ENCODE measurements around the gene TRMT112.

TRMT112 gene

GRCh38 chr11:64292460-64293254, 24.7 kb downstream of the TRMT112 start:
- peak; percentile 42 for DNase-seq
- Mint-ChIP-seq H3K27me3 (ENCODE audit: low read depth, poor library complexity) (peaks cover 83% of the 10 kb centered on the region), H3K9me3 (no peaks in the 10 kb centered on the region), H3K4me1 (peaks cover 9% of the 10 kb centered on the region), H3K4me3 (peak overlapping the region; percentile 66), H3K27ac (no peak overlapping the region), H3K36me3 (ENCODE audit: low read depth) (no peaks in the 10 kb centered on the region)
- TF ChIP-seq, protein P1, sequence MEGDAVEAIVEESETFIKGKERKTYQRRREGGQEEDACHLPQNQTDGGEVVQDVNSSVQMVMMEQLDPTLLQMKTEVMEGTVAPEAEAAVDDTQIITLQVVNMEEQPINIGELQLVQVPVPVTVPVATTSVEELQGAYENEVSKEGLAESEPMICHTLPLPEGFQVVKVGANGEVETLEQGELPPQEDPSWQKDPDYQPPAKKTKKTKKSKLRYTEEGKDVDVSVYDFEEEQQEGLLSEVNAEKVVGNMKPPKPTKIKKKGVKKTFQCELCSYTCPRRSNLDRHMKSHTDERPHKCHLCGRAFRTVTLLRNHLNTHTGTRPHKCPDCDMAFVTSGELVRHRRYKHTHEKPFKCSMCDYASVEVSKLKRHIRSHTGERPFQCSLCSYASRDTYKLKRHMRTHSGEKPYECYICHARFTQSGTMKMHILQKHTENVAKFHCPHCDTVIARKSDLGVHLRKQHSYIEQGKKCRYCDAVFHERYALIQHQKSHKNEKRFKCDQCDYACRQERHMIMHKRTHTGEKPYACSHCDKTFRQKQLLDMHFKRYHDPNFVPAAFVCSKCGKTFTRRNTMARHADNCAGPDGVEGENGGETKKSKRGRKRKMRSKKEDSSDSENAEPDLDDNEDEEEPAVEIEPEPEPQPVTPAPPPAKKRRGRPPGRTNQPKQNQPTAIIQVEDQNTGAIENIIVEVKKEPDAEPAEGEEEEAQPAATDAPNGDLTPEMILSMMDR (IDR thresholded peaks at IDR 0.05) = no peak

DNA sequence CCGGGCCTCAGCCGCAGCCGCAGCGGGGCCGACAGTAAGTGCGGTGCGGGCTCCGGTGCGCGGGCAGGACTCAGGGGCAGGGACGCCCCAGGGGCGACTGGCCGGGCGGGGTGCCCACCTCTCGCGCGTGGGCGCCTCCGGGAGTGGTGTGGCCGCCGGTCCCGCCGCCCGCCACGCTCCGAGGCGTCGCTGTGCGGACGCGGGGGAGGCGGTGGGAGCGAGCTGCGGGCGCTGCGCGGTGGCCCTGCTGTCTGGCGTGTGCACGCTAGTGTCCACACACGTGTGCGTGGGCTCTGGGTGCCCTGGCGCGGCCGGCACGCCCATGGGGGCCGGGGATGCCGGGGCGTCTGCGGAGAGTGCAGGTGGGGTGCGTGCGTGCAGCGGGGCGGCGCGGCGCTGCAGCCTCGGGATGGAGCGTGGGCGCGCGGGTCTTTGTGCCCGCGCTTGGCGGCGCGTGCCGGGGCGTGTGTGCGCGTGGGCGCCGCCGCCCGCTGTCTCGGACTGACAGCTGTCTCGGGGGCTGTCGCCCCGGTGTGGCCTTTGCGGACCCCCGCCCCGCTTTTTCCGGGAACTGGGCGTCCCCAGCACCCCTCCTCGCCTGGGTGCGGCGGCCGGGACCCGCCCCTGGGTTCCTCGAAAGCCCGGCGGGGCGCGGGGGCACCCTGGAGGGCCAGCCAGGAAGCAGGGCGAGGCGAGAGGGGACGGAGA, 25.5 kb downstream of the TRMT112 start:
- peaks cover 76% of the 10 kb centered on the region for H3K27me3 Mint-ChIP-seq (ENCODE audit: low read depth, poor library complexity)
- TF ChIP-seq, protein P1 (IDR thresholded peaks at IDR 0.05) = no peak
- peaks cover 6% of the 10 kb centered on the region for H3K4me1 Mint-ChIP-seq
- no peak overlapping the region for H3K4me3 Mint-ChIP-seq
- H3K27ac Mint-ChIP-seq = no peak overlapping the region
- H3K36me3 Mint-ChIP-seq (ENCODE audit: low read depth) = no peaks in the 10 kb centered on the region
- DNase-seq = peak; percentile 36
- no peaks in the 10 kb centered on the region for H3K9me3 Mint-ChIP-seq

GRCh38 chr11:64291262-64291751, 26.1 kb downstream of the TRMT112 start, which contains the start of gene KCNK4:
TSS of gene KCNK4 (plus strand) at chr11:64291302. CDS start at chr11:64293019, 1,717 bp downstream.
- H3K36me3 Mint-ChIP-seq (ENCODE audit: low read depth) = no peaks in the 10 kb centered on the region
- H3K27me3 Mint-ChIP-seq (ENCODE audit: low read depth, poor library complexity) = peaks cover 72% of the 10 kb centered on the region
- peak within 1 kb of the TSS; percentile 71 for H3K4me3 Mint-ChIP-seq
- no peak within 1 kb of the TSS for H3K27ac Mint-ChIP-seq
- TF ChIP-seq, protein P1 (IDR thresholded peaks at IDR 0.05) = no peak
- no peaks in the 10 kb centered on the region for H3K9me3 Mint-ChIP-seq
- no peak for DNase-seq
- peaks cover 12% of the 10 kb centered on the region for H3K4me1 Mint-ChIP-seq

DNA sequence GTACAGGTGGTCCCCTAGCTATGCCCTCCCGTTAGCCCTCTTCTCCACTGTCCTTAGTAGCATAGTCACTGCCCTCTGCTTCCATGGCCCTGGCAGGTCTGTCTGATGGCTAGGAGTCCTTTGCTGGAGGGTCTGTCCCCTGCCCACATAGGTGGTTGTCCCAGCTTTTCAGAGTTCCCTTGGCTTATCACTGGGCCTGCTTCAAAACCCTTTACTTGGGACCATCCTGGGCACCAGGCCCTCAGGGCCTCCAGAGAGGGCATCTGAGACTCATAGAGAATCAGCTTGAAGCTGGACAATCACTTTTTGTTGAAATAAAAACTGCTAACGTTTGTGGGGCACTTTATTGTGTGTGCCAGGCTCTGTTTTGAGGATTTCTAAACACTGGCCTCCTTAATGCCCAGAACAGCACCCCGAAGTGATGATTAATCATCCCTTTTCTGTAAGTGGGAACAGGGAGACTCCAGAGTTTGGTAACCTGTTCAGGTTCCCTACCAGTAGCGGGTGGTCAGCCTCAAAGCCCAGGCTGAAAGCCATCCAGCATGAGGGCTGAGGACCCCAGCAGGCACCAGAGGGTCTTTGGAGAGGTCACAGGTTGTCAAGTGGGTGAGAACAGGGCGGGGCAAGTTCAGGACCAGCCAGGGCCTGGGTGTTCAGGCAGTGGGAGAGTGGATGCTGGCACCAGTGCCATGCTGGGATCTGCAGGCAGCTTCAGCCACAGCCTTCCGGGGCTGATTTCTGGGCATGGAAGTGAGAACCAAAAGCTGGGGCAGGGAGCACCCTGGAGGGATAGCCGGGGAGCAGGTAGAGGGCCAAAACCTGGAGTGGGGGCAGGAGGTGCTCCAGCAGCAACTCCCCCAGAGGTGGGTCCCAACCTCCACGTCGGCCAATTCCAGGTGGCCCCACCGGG, 26.8 kb downstream of the TRMT112 start:
- TF ChIP-seq, protein P1 (IDR thresholded peaks at IDR 0.05) = no peak
- Mint-ChIP-seq H3K4me1 (peaks cover 14% of the 10 kb centered on the region), H3K27ac (no peak overlapping the region), H3K4me3 (peak overlapping the region; percentile 71), H3K9me3 (no peaks in the 10 kb centered on the region), H3K36me3 (ENCODE audit: low read depth) (no peaks in the 10 kb centered on the region), H3K27me3 (ENCODE audit: low read depth, poor library complexity) (peaks cover 65% of the 10 kb centered on the region)
- DNase-seq = no peak

DNA sequence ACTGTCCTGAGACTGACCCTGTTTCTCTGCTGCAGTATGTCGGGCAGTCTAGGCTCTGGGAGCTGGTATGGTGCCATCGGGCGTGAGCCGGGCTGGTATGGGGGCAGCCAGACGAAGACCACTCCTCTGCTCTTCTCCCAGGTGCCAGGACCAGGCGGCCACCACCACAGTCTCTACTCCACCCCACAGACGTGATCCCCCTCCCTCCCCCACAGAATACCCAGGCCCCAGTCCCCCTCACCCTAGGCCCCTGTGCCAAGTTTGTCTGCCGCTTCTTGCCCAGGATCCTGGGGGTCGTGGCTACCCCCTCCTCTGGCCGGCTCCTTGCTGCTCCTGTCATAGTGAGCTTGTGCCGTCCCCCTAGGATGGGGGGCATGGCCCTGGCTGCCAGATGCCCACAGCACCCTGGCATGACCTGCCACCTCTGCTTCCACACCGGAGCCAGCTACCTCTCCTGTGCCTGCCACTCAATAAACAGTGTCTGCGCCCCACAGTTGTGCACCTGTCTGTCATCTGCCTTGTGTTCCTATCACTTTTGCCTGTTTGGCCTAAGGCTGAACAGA, 28.3 kb downstream of the TRMT112 start:
- Mint-ChIP-seq H3K27ac (no peak overlapping the region), H3K4me3 (no peak overlapping the region), H3K36me3 (ENCODE audit: low read depth) (no peaks in the 10 kb centered on the region), H3K4me1 (peaks cover 14% of the 10 kb centered on the region), H3K27me3 (ENCODE audit: low read depth, poor library complexity) (peaks cover 50% of the 10 kb centered on the region), H3K9me3 (no peaks in the 10 kb centered on the region)
- TF ChIP-seq, protein P1 (IDR thresholded peaks at IDR 0.05) = no peak
- no peak for DNase-seq
